NCI-H524 treated with DMSO at 0.1 percent for 48 hours (cell line): Measurements from ENCODE around the gene ITGB3BP.
"Not testable (repeated sequence)": the region's sequence is repeated elsewhere in the genome, so short reads cannot be mapped to it uniquely, and the experiment has no call there.

Source experiments
- DNase-seq: peaks from one replicate; lab custom pipeline; 2025; lab: John Stamatoyannopoulos, UW

Gene ITGB3BP

GRCh38 chr1:63522891-63523728 lies at the start of gene ITGB3BP, which contains the start of gene EFCAB7:
TSS of gene ITGB3BP (minus strand) at chr1:63523225. CDS start at chr1:63523133, 92 bp downstream.
TSS of gene EFCAB7 (plus strand) at chr1:63523525. CDS start at chr1:63525573, 2,048 bp downstream.
- peak; percentile 98 for DNase-seq

GRCh38 chr1:63572686-63573085 lies 49.7 kb upstream of the ITGB3BP start:
- not testable (repeated sequence) for DNase-seq

GRCh38 chr1:63569640-63570316 lies 46.8 kb upstream of the ITGB3BP start:
- no peak for DNase-seq

- DNase-seq = no peak
Observed at GRCh38 chr1:63569068-63569467, 46.0 kb upstream of the ITGB3BP start.

GRCh38 chr1:63563745-63564144 lies 40.7 kb upstream of the ITGB3BP start:
- DNase-seq = no peak

GRCh38 chr1:63559357-63559756 lies 36.3 kb upstream of the ITGB3BP start:
- DNase-seq = no peak

GRCh38 chr1:63557365-63557987 lies 34.5 kb upstream of the ITGB3BP start:
- no peak for DNase-seq

- no peak for DNase-seq
Observed at GRCh38 chr1:63555480-63555879, 32.5 kb upstream of the ITGB3BP start.

GRCh38 chr1:63548877-63549276 lies 25.9 kb upstream of the ITGB3BP start:
- DNase-seq = no peak

GRCh38 chr1:63548303-63548702 lies 25.3 kb upstream of the ITGB3BP start:
- no peak for DNase-seq

- DNase-seq = no peak
Observed at GRCh38 chr1:63547621-63548294, 24.7 kb upstream of the ITGB3BP start.

- DNase-seq = no peak
Observed at GRCh38 chr1:63545780-63546179, 22.8 kb upstream of the ITGB3BP start.

- DNase-seq = peak; percentile 2
Observed at GRCh38 chr1:63537940-63538339, 14.9 kb upstream of the ITGB3BP start.

GRCh38 chr1:63537006-63537405 lies 14.0 kb upstream of the ITGB3BP start:
- no peak for DNase-seq

- no peak for DNase-seq
Observed at GRCh38 chr1:63534406-63534805, 11.4 kb upstream of the ITGB3BP start.

GRCh38 chr1:63533931-63534330 lies 10.9 kb upstream of the ITGB3BP start:
- DNase-seq = no peak

- DNase-seq = no peak
Observed at GRCh38 chr1:63532727-63533126, 9.7 kb upstream of the ITGB3BP start.

- DNase-seq = no peak
Observed at GRCh38 chr1:63524201-63524600, 1.2 kb upstream of the ITGB3BP start.

- no peak for DNase-seq
Observed at GRCh38 chr1:63523738-63524137, 713 bp upstream of the ITGB3BP start.

GRCh38 chr1:63516629-63517028 lies 6.4 kb downstream of the ITGB3BP start:
- DNase-seq = no peak

GRCh38 chr1:63512584-63512983 lies 10.4 kb downstream of the ITGB3BP start:
- DNase-seq = no peak

GRCh38 chr1:63509718-63510117 lies 13.3 kb downstream of the ITGB3BP start:
- DNase-seq = no peak
